Caco-2 (cell line): ENCODE results near the gene ERF. TPM values are rescaled to one million over a fixed set of nuclear protein-coding genes. Genes with fewer than 3 reads are reported as not detected.

Experiments used
- BruUV-seq: library from RNA; stranded (reverse); fragments of 400-500 nt; replicated peaks from 2 replicates; lab custom pipeline; 2021; lab: Mats Ljungman, UMichigan
- CTCF ChIA-PET: fragments of 300-600 bp; sonication (Branson Sonifier 250); formaldehyde crosslinking; loops from one replicate; lab custom pipeline; 2022; ENCODE audit warnings: antibody characterized with exemption; lab: Charles Lee
- POLR2A ChIA-PET: fragments of 300-600 bp; sonication (Branson Sonifier 250); formaldehyde crosslinking; loops from one replicate; lab custom pipeline; 2022; ENCODE audit warnings: antibody characterized with exemption; lab: Charles Lee
- DNase-seq, 2 experiments: peaks; one replicate each; pipeline versions ENCODE4 v3.0.0 to v3.0.0-alpha.2; 2020 to 2022
- H3K27me3 ChIP-seq: replicated peaks from 2 replicates; pipeline ENCODE4 v1.6.0; 2011; ENCODE audit warnings: low read length; ENCODE audit not compliant: control insufficient read depth, insufficient read depth
- H3K36me3 ChIP-seq: 2 replicates; pipeline ENCODE4 v1.5.1; 2011; ENCODE audit warnings: low read length; ENCODE audit not compliant: control insufficient read depth, insufficient read depth
- H3K4me1 ChIP-seq: fragments of 250-450 bp; sonication (Bioruptor Pico); 2 replicates; pipeline ENCODE4 v1.5.1; 2020; ENCODE audit warnings: mild to moderate bottlenecking
- H3K4me3 ChIP-seq: 2 replicates; pipeline ENCODE4 v1.5.1; 2011; ENCODE audit warnings: low read depth, mild to moderate bottlenecking, control low read depth, low read length
- H3K9me3 ChIP-seq: fragments of 250-450 bp; sonication (Bioruptor Pico); 2 replicates; pipeline ENCODE4 v1.5.1; 2020; ENCODE audit warnings: mild to moderate bottlenecking, moderate library complexity
- H3K27ac Mint-ChIP-seq: one replicate; pipeline ENCODE4 v1.8.0; 2022; ENCODE audit warnings: mixed read lengths; ENCODE audit not compliant: unreplicated experiment
- H3K27me3 Mint-ChIP-seq: one replicate; pipeline ENCODE4 v1.8.0; 2022; ENCODE audit warnings: mixed read lengths; ENCODE audit not compliant: insufficient read depth, unreplicated experiment
- H3K36me3 Mint-ChIP-seq: one replicate; pipeline ENCODE4 v1.8.0; 2022; ENCODE audit warnings: mild to moderate bottlenecking, mixed read lengths; ENCODE audit not compliant: insufficient read depth, unreplicated experiment
- H3K4me1 Mint-ChIP-seq: one replicate; pipeline ENCODE4 v1.8.0; 2022; ENCODE audit warnings: low read depth, mixed read lengths; ENCODE audit not compliant: unreplicated experiment
- H3K4me3 Mint-ChIP-seq: one replicate; pipeline ENCODE4 v1.8.0; 2022; ENCODE audit warnings: mild to moderate bottlenecking, moderate library complexity, mixed read lengths; ENCODE audit not compliant: unreplicated experiment
- H3K9me3 Mint-ChIP-seq: one replicate; pipeline ENCODE4 v1.8.0; 2022; ENCODE audit warnings: mixed read lengths; ENCODE audit not compliant: unreplicated experiment
- CTCF ChIP-seq, 2 experiments: fragments of 200-600 bp in 1 of 2; IDR thresholded peaks; 1 replicate in 1 of 2; 2 replicates in 1 of 2; pipeline versions ENCODE4 v1.5.1 to v1.8.0; 2011 to 2022; ENCODE audit warnings: antibody characterized with exemption in 1 of 2, control low read depth in 1 of 2, inconsistent platforms in 1 of 2, low read depth in 1 of 2, low read length in 1 of 2, mild to moderate bottlenecking in 1 of 2, moderate library complexity in 1 of 2; ENCODE audit not compliant: insufficient read depth in 1 of 2, severe bottlenecking in 1 of 2, unreplicated experiment in 1 of 2
- intact Hi-C: fragments of 100-400 bp; cut with micrococcal nuclease; formaldehyde crosslinking; loops from one replicate; pipeline ENCODE4 v1.10.0; 2022; ENCODE audit not compliant: unreplicated experiment
- total RNA-seq: library from RNA; stranded (reverse); gene quantifications from 2 replicates; pipeline ENCODE4 v1.2.3, GENCODE V29; 2022

ERF gene
- total RNA-seq, 1 experiment from 2014 or later, result 149 TPM

DNA sequence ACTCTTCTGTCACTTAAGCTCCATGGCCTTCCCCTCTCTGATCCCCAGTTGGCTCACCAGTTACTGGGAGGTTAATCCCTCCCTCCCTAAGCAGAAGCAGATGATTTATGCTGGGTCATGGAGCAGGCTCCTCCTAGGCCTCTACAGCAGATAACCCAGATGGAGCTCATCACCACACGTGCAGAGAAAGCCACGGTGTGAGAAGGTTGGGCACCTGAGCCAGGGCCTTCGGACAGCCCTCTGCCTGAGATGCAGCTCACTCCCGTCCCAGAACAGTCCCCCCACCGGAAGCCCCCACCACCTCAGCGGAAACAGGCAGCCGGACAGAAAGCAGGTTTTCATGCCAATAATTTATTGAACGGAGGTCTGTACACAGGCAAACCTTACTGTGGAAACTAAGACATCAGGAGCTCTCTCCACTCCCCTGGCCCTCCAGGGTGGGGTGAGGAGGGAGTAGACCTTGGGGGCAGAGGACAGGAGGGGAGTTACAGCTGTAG is 25.0 kb downstream of the ERF start:
- Mint-ChIP-seq H3K9me3 (no peaks in the 10 kb centered on the region), H3K27ac (peak overlapping the region; percentile 45), H3K27me3 (no peaks in the 10 kb centered on the region), H3K4me3 (no peak overlapping the region), H3K36me3 (peaks cover 89% of the 10 kb centered on the region), H3K4me1 (peaks cover 13% of the 10 kb centered on the region)
- Histone ChIP-seq H3K27me3 (no peaks in the 10 kb centered on the region), H3K36me3 (peaks cover 3% of the 10 kb centered on the region; the same call in 1 of the 2 replicates), H3K4me1 (peaks cover 6% of the 10 kb centered on the region; the same call in 1 of the 2 replicates), H3K9me3 (no peaks in the 10 kb centered on the region), H3K4me3 (no peak overlapping the region)
- intact Hi-C loops, result no loop called here
- DNase-seq, result no peak
- ChIA-PET CTCF (no interaction called here), POLR2A (no interaction called here)
- no TSS peak for BruUV-seq
- TF ChIP-seq CTCF (IDR thresholded peaks at IDR 0.05; ENCODE audit: insufficient read depth in 1 of 2, low read depth in 1 of 2, low read length in 1 of 2, severe bottlenecking in 1 of 2, unreplicated experiment in 1 of 2), result no peak

DNA sequence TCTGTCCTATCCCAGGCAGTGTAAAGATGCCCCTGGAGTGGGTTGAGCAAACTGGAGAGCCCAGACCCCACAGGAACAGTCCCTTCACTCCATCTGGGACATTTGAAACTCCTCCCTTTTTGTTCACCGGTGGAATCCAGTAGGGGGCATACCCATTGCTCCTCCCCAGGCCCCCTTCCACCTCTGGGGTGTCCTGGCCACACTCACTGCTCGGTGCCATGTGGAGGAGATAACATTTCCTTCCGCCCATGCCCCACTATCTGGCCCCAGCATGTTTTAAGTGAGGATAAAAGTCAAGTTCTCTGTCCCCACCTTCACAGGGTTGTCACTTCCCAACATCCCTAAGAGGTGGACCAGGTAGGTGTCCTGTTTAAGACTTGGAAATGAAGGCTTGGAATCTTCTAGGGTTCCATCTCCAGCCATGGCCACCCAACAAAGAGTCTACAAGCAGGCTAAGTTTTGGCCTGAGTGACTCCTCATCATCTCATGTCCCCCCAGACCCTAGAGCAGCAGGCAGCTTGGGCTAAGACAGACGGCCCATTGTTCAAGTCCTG is 25.6 kb downstream of the ERF start:
- H3K27me3 ChIP-seq, result no peaks in the 10 kb centered on the region
- peaks cover 13% of the 10 kb centered on the region for H3K4me1 Mint-ChIP-seq
- H3K27ac Mint-ChIP-seq, result peak overlapping the region; percentile 45
- peaks cover 6% of the 10 kb centered on the region; the same call in 1 of the 2 replicates for H3K4me1 ChIP-seq
- intact Hi-C loops, result no loop called here
- CTCF ChIA-PET, result no interaction called here
- H3K9me3 ChIP-seq, result no peaks in the 10 kb centered on the region
- BruUV-seq, result no TSS peak
- peak in 1 of 2 experiments; percentile 8 for TF ChIP-seq CTCF (IDR thresholded peaks at IDR 0.05; ENCODE audit: insufficient read depth in 1 of 2, low read depth in 1 of 2, low read length in 1 of 2, severe bottlenecking in 1 of 2, unreplicated experiment in 1 of 2)
- no peak for DNase-seq
- H3K36me3 ChIP-seq, result peaks cover 5% of the 10 kb centered on the region
- no peak overlapping the region for H3K4me3 ChIP-seq
- POLR2A ChIA-PET, result interaction anchor here (0.8 kb wide), 1 partner anchor 14 kb away, joined by 3 read pairs; no protein-coding TSS in a partner anchor
- no peaks in the 10 kb centered on the region for H3K27me3 Mint-ChIP-seq
- H3K9me3 Mint-ChIP-seq, result no peaks in the 10 kb centered on the region
- H3K4me3 Mint-ChIP-seq, result no peak overlapping the region
- peaks cover 83% of the 10 kb centered on the region for H3K36me3 Mint-ChIP-seq

DNA sequence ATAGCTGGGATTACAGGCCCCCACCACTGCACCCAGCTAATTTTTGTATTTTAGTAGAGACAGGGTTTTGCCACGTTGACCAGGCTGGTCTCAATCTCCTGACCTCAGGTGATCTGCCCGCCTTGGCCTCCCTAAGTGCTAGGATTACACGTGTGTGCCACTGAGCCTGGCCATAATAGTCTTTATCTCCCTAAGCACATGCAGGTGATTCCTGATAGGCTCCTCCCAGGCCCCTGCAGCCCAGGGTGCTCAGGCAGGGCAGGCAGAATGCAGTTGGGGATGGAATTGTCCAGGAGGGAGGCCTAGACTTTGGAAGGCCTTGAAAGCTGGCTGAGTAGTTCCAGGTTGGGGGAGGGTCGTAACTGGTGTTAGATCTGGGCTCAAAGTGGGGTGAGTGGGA is 26.3 kb downstream of the ERF start:
- TF ChIP-seq CTCF (IDR thresholded peaks at IDR 0.05; ENCODE audit: insufficient read depth in 1 of 2, low read depth in 1 of 2, low read length in 1 of 2, severe bottlenecking in 1 of 2, unreplicated experiment in 1 of 2), result no peak
- BruUV-seq, result no TSS peak
- Mint-ChIP-seq H3K27ac (peak overlapping the region; percentile 45), H3K4me3 (no peak overlapping the region), H3K36me3 (peaks cover 76% of the 10 kb centered on the region), H3K4me1 (peaks cover 10% of the 10 kb centered on the region), H3K9me3 (no peaks in the 10 kb centered on the region), H3K27me3 (no peaks in the 10 kb centered on the region)
- CTCF ChIA-PET, result interaction anchor here (0.6 kb wide), 1 partner anchor 157 kb away, joined by 3 read pairs; no protein-coding TSS in a partner anchor
- intact Hi-C loops, result no loop called here
- H3K4me1 ChIP-seq, result peaks cover 2% of the 10 kb centered on the region; the same call in 1 of the 2 replicates
- H3K36me3 ChIP-seq, result peaks cover 8% of the 10 kb centered on the region
- no peak for DNase-seq
- no peaks in the 10 kb centered on the region for H3K27me3 ChIP-seq
- no peaks in the 10 kb centered on the region for H3K9me3 ChIP-seq
- POLR2A ChIA-PET, result interaction anchor here (0.6 to 0.8 kb wide), 2 partner anchors 14 to 15 kb away, joined by 3 read pairs; partner anchors contain the start of gene GSK3A
- H3K4me3 ChIP-seq, result no peak overlapping the region
